Activated CD4-positive, alpha-beta T cell treated with anti-CD3 and anti-CD28 coated beads, Interleukin-2, amount 50 U/mL, for 24 hours (primary cell): ENCODE measurements around the gene ZFAND3.

Experiments used
- DNase-seq, 2 donors: peaks; one replicate each; pipeline ENCODE4 v3.0.0-alpha.2; 2020; ENCODE audit warnings: low read depth in 1 of 2, low spot score in 1 of 2

ZFAND3 gene

GRCh38 chr6:38179794-38180430 lies 360.4 kb downstream of the ZFAND3 start:
- no peak for DNase-seq

GRCh38 chr6:38180586-38180985 lies 361.1 kb downstream of the ZFAND3 start:
- no peak for DNase-seq

- no peak for DNase-seq
Measured at GRCh38 chr6:38182426-38182825, 362.9 kb downstream of the ZFAND3 start.

GRCh38 chr6:38183856-38184584 lies 364.5 kb downstream of the ZFAND3 start:
- DNase-seq, result no peak

GRCh38 chr6:38184585-38185080 lies 365.1 kb downstream of the ZFAND3 start:
- DNase-seq, result no peak

- no peak for DNase-seq
Measured at GRCh38 chr6:38185244-38185643, 365.7 kb downstream of the ZFAND3 start.

GRCh38 chr6:38185752-38186151 lies 366.2 kb downstream of the ZFAND3 start:
- DNase-seq, result no peak

GRCh38 chr6:38187325-38187724 lies 367.8 kb downstream of the ZFAND3 start:
- DNase-seq, result no peak

GRCh38 chr6:38187811-38188590 lies 368.5 kb downstream of the ZFAND3 start:
- no peak for DNase-seq

GRCh38 chr6:38188677-38189335 lies 369.3 kb downstream of the ZFAND3 start:
- DNase-seq, result no peak

GRCh38 chr6:38191418-38191817 lies 371.9 kb downstream of the ZFAND3 start:
- no peak for DNase-seq

- no peak for DNase-seq
Measured at GRCh38 chr6:38192011-38192410, 372.5 kb downstream of the ZFAND3 start.

GRCh38 chr6:38192487-38192886 lies 373.0 kb downstream of the ZFAND3 start:
- DNase-seq, result no peak

GRCh38 chr6:38193051-38193450 lies 373.5 kb downstream of the ZFAND3 start:
- no peak for DNase-seq

- no peak for DNase-seq
Measured at GRCh38 chr6:38193481-38194281, 374.2 kb downstream of the ZFAND3 start.

GRCh38 chr6:38194282-38194572 lies 374.7 kb downstream of the ZFAND3 start:
- DNase-seq, result no peak

GRCh38 chr6:38194589-38194988 lies 375.1 kb downstream of the ZFAND3 start:
- DNase-seq, result no peak

- no peak for DNase-seq
Measured at GRCh38 chr6:38195113-38195635, 375.6 kb downstream of the ZFAND3 start.

- DNase-seq, result no peak
Measured at GRCh38 chr6:38198219-38198618, 378.7 kb downstream of the ZFAND3 start.
